ENCODE measurements around the gene SOX12.
"Not testable (repeated sequence)": the region's sequence is repeated elsewhere in the genome, so short reads cannot be mapped to it uniquely, and the experiment has no call there.

SOX12 gene

GRCh38 chr20:356154-356553 lies 30.8 kb downstream of the SOX12 start:
- H3K27me3 ChIP-seq (ENCODE audit: insufficient read depth, low read length); H3K4me3 ChIP-seq (ENCODE audit: low read length); H3K9ac ChIP-seq (ENCODE audit: low read depth, low read length); H3K36me3 ChIP-seq (ENCODE audit: insufficient read depth, low read depth, low read length); H3K9me3 ChIP-seq (ENCODE audit: insufficient read depth, low read depth, low read length); H3K4me1 ChIP-seq (ENCODE audit: insufficient read depth, low read length); H3K27ac ChIP-seq (ENCODE audit: low read length): not testable (repeated sequence)

GRCh38 chr20:356745-357144 lies 31.4 kb downstream of the SOX12 start:
- Histone ChIP-seq H3K9me3 (ENCODE audit: insufficient read depth, low read depth, low read length) (no peaks in the 10 kb centered on the region), H3K4me3 (ENCODE audit: low read length) (no peak overlapping the region), H3K36me3 (ENCODE audit: insufficient read depth, low read depth, low read length) (no peaks in the 10 kb centered on the region), H3K9ac (ENCODE audit: low read depth, low read length) (no peak overlapping the region), H3K4me1 (ENCODE audit: insufficient read depth, low read length) (no peaks in the 10 kb centered on the region; the same call in 1 of the 2 replicates), H3K27ac (ENCODE audit: low read length) (no peak overlapping the region), H3K27me3 (ENCODE audit: insufficient read depth, low read length) (no peaks in the 10 kb centered on the region; the same call in 1 of the 2 replicates)

GRCh38 chr20:358891-359555 lies 33.7 kb downstream of the SOX12 start:
- Histone ChIP-seq H3K27me3 (ENCODE audit: insufficient read depth, low read length) (no peaks in the 10 kb centered on the region; the same call in 1 of the 2 replicates), H3K27ac (ENCODE audit: low read length) (no peak overlapping the region), H3K4me3 (ENCODE audit: low read length) (no peak overlapping the region), H3K9me3 (ENCODE audit: insufficient read depth, low read depth, low read length) (no peaks in the 10 kb centered on the region), H3K36me3 (ENCODE audit: insufficient read depth, low read depth, low read length) (no peaks in the 10 kb centered on the region), H3K9ac (ENCODE audit: low read depth, low read length) (no peak overlapping the region), H3K4me1 (ENCODE audit: insufficient read depth, low read length) (no peaks in the 10 kb centered on the region; the same call in 1 of the 2 replicates)

GRCh38 chr20:361561-361960 lies 36.2 kb downstream of the SOX12 start:
- Histone ChIP-seq H3K4me3 (ENCODE audit: low read length) (no peak overlapping the region), H3K4me1 (ENCODE audit: insufficient read depth, low read length) (no peaks in the 10 kb centered on the region; the same call in 1 of the 2 replicates), H3K27ac (ENCODE audit: low read length) (no peak overlapping the region), H3K36me3 (ENCODE audit: insufficient read depth, low read depth, low read length) (no peaks in the 10 kb centered on the region), H3K9ac (ENCODE audit: low read depth, low read length) (no peak overlapping the region), H3K9me3 (ENCODE audit: insufficient read depth, low read depth, low read length) (no peaks in the 10 kb centered on the region), H3K27me3 (ENCODE audit: insufficient read depth, low read length) (no peaks in the 10 kb centered on the region; the same call in 1 of the 2 replicates)

GRCh38 chr20:362271-363254 lies 37.2 kb downstream of the SOX12 start:
- H3K9me3 ChIP-seq (ENCODE audit: insufficient read depth, low read depth, low read length) = no peaks in the 10 kb centered on the region
- H3K4me3 ChIP-seq (ENCODE audit: low read length) = no peak overlapping the region
- H3K9ac ChIP-seq (ENCODE audit: low read depth, low read length) = no peak overlapping the region
- no peaks in the 10 kb centered on the region for H3K36me3 ChIP-seq (ENCODE audit: insufficient read depth, low read depth, low read length)
- no peak overlapping the region for H3K27ac ChIP-seq (ENCODE audit: low read length)
- H3K27me3 ChIP-seq (ENCODE audit: insufficient read depth, low read length) = no peaks in the 10 kb centered on the region; the same call in 1 of the 2 replicates
- H3K4me1 ChIP-seq (ENCODE audit: insufficient read depth, low read length) = no peaks in the 10 kb centered on the region; the same call in 1 of the 2 replicates

- no peak overlapping the region for H3K4me3 ChIP-seq (ENCODE audit: low read length)
- no peaks in the 10 kb centered on the region; the same call in 1 of the 2 replicates for H3K27me3 ChIP-seq (ENCODE audit: insufficient read depth, low read length)
- no peaks in the 10 kb centered on the region; the same call in 1 of the 2 replicates for H3K4me1 ChIP-seq (ENCODE audit: insufficient read depth, low read length)
- no peaks in the 10 kb centered on the region for H3K9me3 ChIP-seq (ENCODE audit: insufficient read depth, low read depth, low read length)
- H3K9ac ChIP-seq (ENCODE audit: low read depth, low read length) = no peak overlapping the region
- H3K36me3 ChIP-seq (ENCODE audit: insufficient read depth, low read depth, low read length) = no peaks in the 10 kb centered on the region
- H3K27ac ChIP-seq (ENCODE audit: low read length) = no peak overlapping the region
Observed at GRCh38 chr20:363319-364078, 38.1 kb downstream of the SOX12 start.

- no peaks in the 10 kb centered on the region for H3K36me3 ChIP-seq (ENCODE audit: insufficient read depth, low read depth, low read length)
- no peak overlapping the region for H3K4me3 ChIP-seq (ENCODE audit: low read length)
- no peak overlapping the region for H3K9ac ChIP-seq (ENCODE audit: low read depth, low read length)
- H3K4me1 ChIP-seq (ENCODE audit: insufficient read depth, low read length) = no peaks in the 10 kb centered on the region; the same call in 1 of the 2 replicates
- no peak overlapping the region for H3K27ac ChIP-seq (ENCODE audit: low read length)
- H3K27me3 ChIP-seq (ENCODE audit: insufficient read depth, low read length) = no peaks in the 10 kb centered on the region; the same call in 1 of the 2 replicates
- H3K9me3 ChIP-seq (ENCODE audit: insufficient read depth, low read depth, low read length) = no peaks in the 10 kb centered on the region
Observed at GRCh38 chr20:364905-365794, 39.8 kb downstream of the SOX12 start.

- Histone ChIP-seq H3K4me1 (ENCODE audit: insufficient read depth, low read length) (no peaks in the 10 kb centered on the region), H3K9me3 (ENCODE audit: insufficient read depth, low read depth, low read length) (no peaks in the 10 kb centered on the region), H3K27ac (ENCODE audit: low read length) (no peak overlapping the region), H3K27me3 (ENCODE audit: insufficient read depth, low read length) (no peaks in the 10 kb centered on the region), H3K4me3 (ENCODE audit: low read length) (no peak overlapping the region), H3K36me3 (ENCODE audit: insufficient read depth, low read depth, low read length) (no peaks in the 10 kb centered on the region), H3K9ac (ENCODE audit: low read depth, low read length) (no peak overlapping the region)
Observed at GRCh38 chr20:366041-366718, 40.8 kb downstream of the SOX12 start.

- Histone ChIP-seq H3K9ac (ENCODE audit: low read depth, low read length) (no peak overlapping the region), H3K9me3 (ENCODE audit: insufficient read depth, low read depth, low read length) (no peaks in the 10 kb centered on the region), H3K4me3 (ENCODE audit: low read length) (no peak overlapping the region), H3K4me1 (ENCODE audit: insufficient read depth, low read length) (no peaks in the 10 kb centered on the region), H3K27ac (ENCODE audit: low read length) (no peak overlapping the region), H3K27me3 (ENCODE audit: insufficient read depth, low read length) (no peaks in the 10 kb centered on the region), H3K36me3 (ENCODE audit: insufficient read depth, low read depth, low read length) (no peaks in the 10 kb centered on the region)
Observed at GRCh38 chr20:366719-367485, 41.5 kb downstream of the SOX12 start.

GRCh38 chr20:367486-367887 lies 42.1 kb downstream of the SOX12 start:
- no peaks in the 10 kb centered on the region for H3K36me3 ChIP-seq (ENCODE audit: insufficient read depth, low read depth, low read length)
- H3K9ac ChIP-seq (ENCODE audit: low read depth, low read length) = no peak overlapping the region
- no peak overlapping the region for H3K4me3 ChIP-seq (ENCODE audit: low read length)
- no peak overlapping the region for H3K27ac ChIP-seq (ENCODE audit: low read length)
- no peaks in the 10 kb centered on the region for H3K27me3 ChIP-seq (ENCODE audit: insufficient read depth, low read length)
- H3K4me1 ChIP-seq (ENCODE audit: insufficient read depth, low read length) = no peaks in the 10 kb centered on the region
- no peaks in the 10 kb centered on the region for H3K9me3 ChIP-seq (ENCODE audit: insufficient read depth, low read depth, low read length)

Data from iPS-20b (cell line).